ENCODE data around the gene PP2D1.
"Not testable (repeated sequence)": the region's sequence is repeated elsewhere in the genome, so short reads cannot be mapped to it uniquely, and the experiment has no call there.

The PP2D1 gene

GRCh38 chr3:20051123-20051806 is 39.2 kb upstream of the PP2D1 start:
- Histone ChIP-seq H3K36me3 (no peaks in the 10 kb centered on the region), H3K4me1 (ENCODE audit: control insufficient read depth in 1 of 2, insufficient read depth in 1 of 2, low read depth in 1 of 2, low read length in 1 of 2) (peaks cover 40 to 49% of the 10 kb centered on the region in 2 experiments), H3K9me3 (no peaks in the 10 kb centered on the region), H3K4me3 (ENCODE audit: low read depth in 1 of 2, low read length in 1 of 2) (no peak overlapping the region), H3K27me3 (no peaks in the 10 kb centered on the region), H3K27ac (no peak overlapping the region)
- TF ChIP-seq CTCF (IDR thresholded peaks at IDR 0.05), result no peak

DNA sequence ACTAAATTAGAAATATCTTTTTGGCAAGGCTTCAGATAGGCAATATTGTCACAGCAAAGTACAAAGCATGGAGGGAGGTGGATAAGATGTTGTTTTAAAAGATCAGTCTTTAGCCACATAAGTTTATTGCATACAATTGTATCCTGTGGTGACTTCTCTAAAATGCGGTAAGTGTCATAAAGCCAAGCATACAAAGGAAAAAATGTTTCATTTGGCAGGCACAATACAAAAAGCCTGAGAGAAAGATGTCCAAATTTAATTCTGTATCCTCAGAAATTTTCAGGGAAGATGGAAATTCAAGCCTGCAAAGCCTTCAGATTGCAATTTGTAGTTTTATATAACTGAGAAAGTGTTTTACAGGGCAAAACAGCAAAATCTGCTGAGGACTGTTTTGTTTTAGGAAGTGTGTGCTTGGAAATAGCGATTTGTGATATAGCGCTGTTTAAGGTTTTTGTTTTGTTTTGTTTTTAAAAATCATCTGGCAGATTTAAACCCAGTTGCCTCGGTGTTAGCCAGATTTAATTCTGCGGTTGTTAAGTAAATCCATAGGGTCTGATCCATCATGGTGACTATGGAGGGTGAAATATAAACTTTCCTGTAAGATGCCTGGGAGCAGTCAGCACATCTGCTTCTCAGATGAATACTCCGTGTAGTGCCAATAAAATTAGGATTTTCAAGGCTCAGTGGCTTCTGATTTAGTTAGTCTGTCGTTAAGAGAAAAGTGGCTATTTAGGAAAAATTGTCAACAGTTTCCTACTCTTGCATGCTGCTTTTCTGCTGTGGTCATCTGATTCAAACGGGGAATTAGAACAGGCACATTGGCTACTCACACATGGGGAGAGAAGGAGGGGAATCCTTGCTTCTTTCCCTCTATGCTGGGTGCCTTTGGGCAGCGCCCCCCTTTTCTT is 36.2 kb upstream of the PP2D1 start:
- H3K27me3 ChIP-seq, result no peaks in the 10 kb centered on the region
- H3K4me3 ChIP-seq (ENCODE audit: low read depth in 1 of 2, low read length in 1 of 2), result no peak overlapping the region
- H3K4me1 ChIP-seq (ENCODE audit: control insufficient read depth in 1 of 2, insufficient read depth in 1 of 2, low read depth in 1 of 2, low read length in 1 of 2), result peaks cover 22 to 24% of the 10 kb centered on the region in 2 experiments
- no peaks in the 10 kb centered on the region for H3K9me3 ChIP-seq
- no peak for TF ChIP-seq CTCF (IDR thresholded peaks at IDR 0.05)
- peak overlapping the region; percentile 75 for H3K27ac ChIP-seq
- no peaks in the 10 kb centered on the region for H3K36me3 ChIP-seq

DNA sequence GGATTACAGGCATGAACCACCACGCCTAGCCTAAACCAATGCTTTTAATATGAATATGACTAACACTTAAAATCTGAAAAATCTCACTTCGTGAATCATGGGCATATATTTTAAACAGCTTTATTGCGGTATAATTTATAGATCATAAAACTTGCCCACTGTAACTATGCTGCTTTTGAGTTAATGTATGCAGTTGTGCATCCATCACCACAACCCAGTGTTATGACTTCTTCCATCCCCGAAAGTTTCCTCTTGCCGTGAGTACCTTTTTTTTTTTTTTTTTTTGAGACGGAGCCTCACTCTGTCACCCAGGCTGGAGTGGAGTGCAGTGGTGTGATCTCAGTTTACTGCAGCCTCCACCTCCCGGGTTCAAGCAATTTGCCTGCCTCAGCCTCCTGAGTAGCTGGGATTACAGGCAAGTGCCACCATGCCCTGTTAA is 35.3 kb upstream of the PP2D1 start:
- Histone ChIP-seq H3K27me3 (no peaks in the 10 kb centered on the region), H3K36me3 (no peaks in the 10 kb centered on the region), H3K4me3 (ENCODE audit: low read depth in 1 of 2, low read length in 1 of 2) (no peak overlapping the region), H3K9me3 (no peaks in the 10 kb centered on the region), H3K4me1 (ENCODE audit: control insufficient read depth in 1 of 2, insufficient read depth in 1 of 2, low read depth in 1 of 2, low read length in 1 of 2) (peaks cover 26 to 30% of the 10 kb centered on the region in 2 experiments), H3K27ac (peak overlapping the region; percentile 75)
- TF ChIP-seq CTCF (IDR thresholded peaks at IDR 0.05), result no peak

DNA sequence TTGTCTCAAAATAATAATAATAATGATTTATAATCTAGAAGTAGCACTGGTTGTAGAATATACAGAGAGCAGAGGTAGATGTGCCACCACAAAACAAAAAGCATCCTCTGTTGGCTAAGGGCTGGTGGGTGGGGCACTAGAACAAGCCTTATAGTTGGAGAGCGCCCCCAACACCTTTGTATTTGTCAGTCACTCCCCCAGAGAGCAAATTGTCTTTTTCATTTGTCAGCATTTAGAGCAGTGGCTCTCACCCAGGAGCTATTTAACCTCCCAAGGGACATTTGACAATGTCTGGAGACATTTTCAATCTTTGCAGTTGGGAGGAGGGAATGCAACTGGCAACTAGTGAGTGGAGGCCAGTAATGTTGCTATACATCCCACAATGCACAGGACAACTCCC is 34.5 kb upstream of the PP2D1 start:
- no peak overlapping the region for H3K4me3 ChIP-seq (ENCODE audit: low read depth in 1 of 2, low read length in 1 of 2)
- H3K4me1 ChIP-seq (ENCODE audit: control insufficient read depth in 1 of 2, insufficient read depth in 1 of 2, low read depth in 1 of 2, low read length in 1 of 2), result peaks cover 34 to 38% of the 10 kb centered on the region in 2 experiments
- no peak overlapping the region for H3K27ac ChIP-seq
- H3K27me3 ChIP-seq, result no peaks in the 10 kb centered on the region
- no peak for TF ChIP-seq CTCF (IDR thresholded peaks at IDR 0.05)
- H3K9me3 ChIP-seq, result no peaks in the 10 kb centered on the region
- no peaks in the 10 kb centered on the region for H3K36me3 ChIP-seq

GRCh38 chr3:20045141-20045540 is 33.1 kb upstream of the PP2D1 start:
- H3K4me1 ChIP-seq (ENCODE audit: control insufficient read depth in 1 of 2, insufficient read depth in 1 of 2, low read depth in 1 of 2, low read length in 1 of 2), result peaks cover 35 to 45% of the 10 kb centered on the region in 2 experiments
- not testable (repeated sequence) for H3K27ac ChIP-seq; H3K27me3 ChIP-seq; H3K36me3 ChIP-seq; H3K4me3 ChIP-seq (ENCODE audit: low read depth in 1 of 2, low read length in 1 of 2); H3K9me3 ChIP-seq

- Histone ChIP-seq H3K4me1 (ENCODE audit: control insufficient read depth in 1 of 2, insufficient read depth in 1 of 2, low read depth in 1 of 2, low read length in 1 of 2) (peaks cover 41 to 51% of the 10 kb centered on the region in 2 experiments), H3K36me3 (no peaks in the 10 kb centered on the region)
These were observed 31.8 kb upstream of the PP2D1 start for GRCh38 chr3:20043825-20044224.

More at GRCh38 chr3:20043825-20044224, 31.8 kb upstream of the PP2D1 start:
- Histone ChIP-seq H3K27me3 (no peaks in the 10 kb centered on the region), H3K9me3 (no peaks in the 10 kb centered on the region), H3K27ac (peak overlapping the region; percentile 89), H3K4me3 (ENCODE audit: low read depth in 1 of 2, low read length in 1 of 2) (peak overlapping the region in 1 of 2 experiments; percentile 6)
- TF ChIP-seq CTCF (IDR thresholded peaks at IDR 0.05), result no peak

Measured in neutrophil (primary cell).